H9 (cell line): ENCODE results near the gene IFITM1. TPM values are rescaled to one million over a fixed set of nuclear protein-coding genes. Genes with fewer than 3 reads are reported as not detected.
A peak's percentile ranks its signal among the peaks of the same experiment; 100 is the strongest.

Experiments
- DNase-seq: peaks from one replicate; pipeline ENCODE4 v3.0.0-alpha.2; 2017
- H2AFZ ChIP-seq: one replicate; pipeline ENCODE4 v1.6.1; 2013; ENCODE audit warnings: mild to moderate bottlenecking, low read length, control low read depth, moderate library complexity
- H2AK5ac ChIP-seq: 2 replicates; pipeline ENCODE4 v1.6.1; 2013; ENCODE audit warnings: low read length, control low read depth, mixed read lengths; ENCODE audit not compliant: insufficient read length
- H2BK120ac ChIP-seq: one replicate; pipeline ENCODE4 v1.6.1; 2013; ENCODE audit warnings: low read depth, mild to moderate bottlenecking, low read length, control low read depth, inconsistent platforms; ENCODE audit not compliant: poor library complexity, severe bottlenecking
- H2BK12ac ChIP-seq: 2 replicates; pipeline ENCODE4 v1.6.1; 2013; ENCODE audit warnings: low read length, control low read depth, mixed read lengths, low read depth; ENCODE audit not compliant: insufficient read length
- H2BK15ac ChIP-seq: 2 replicates; pipeline ENCODE4 v1.6.1; 2013; ENCODE audit warnings: low read depth, low read length, control low read depth
- H2BK20ac ChIP-seq: one replicate; pipeline ENCODE4 v1.6.1; 2013; ENCODE audit warnings: low read depth, mild to moderate bottlenecking, low read length, control low read depth, inconsistent platforms; ENCODE audit not compliant: poor library complexity, severe bottlenecking
- H2BK5ac ChIP-seq: 2 replicates; pipeline ENCODE4 v1.6.1; 2013; ENCODE audit warnings: low read length, control low read depth, mixed read lengths; ENCODE audit not compliant: insufficient read length
- H3K14ac ChIP-seq: 2 replicates; pipeline ENCODE4 v1.6.1; 2013; ENCODE audit warnings: low read length, control low read depth; ENCODE audit not compliant: insufficient read depth
- H3K18ac ChIP-seq: 2 replicates; pipeline ENCODE4 v1.6.1; 2013; ENCODE audit warnings: low read depth, mild to moderate bottlenecking, mixed read lengths, low read length, control low read depth; ENCODE audit not compliant: insufficient read length
- H3K23ac ChIP-seq: 2 replicates; pipeline ENCODE4 v1.6.1; 2013; ENCODE audit warnings: low read length, control low read depth, mixed read lengths, low read depth; ENCODE audit not compliant: insufficient read length
- H3K23me2 ChIP-seq: 2 replicates; pipeline ENCODE4 v1.6.1; 2013; ENCODE audit warnings: low read depth, mild to moderate bottlenecking, mixed read lengths, low read length, control low read depth; ENCODE audit not compliant: insufficient read length, poor library complexity, severe bottlenecking
- H3K27ac ChIP-seq: 2 replicates; pipeline ENCODE4 v1.5.1; 2013; ENCODE audit warnings: low read length, control low read depth, mixed read lengths, low read depth; ENCODE audit not compliant: insufficient read length
- H3K27me3 ChIP-seq: 2 replicates; pipeline ENCODE4 v1.6.1; 2013; ENCODE audit warnings: low read length, control low read depth, inconsistent platforms; ENCODE audit not compliant: insufficient read depth
- H3K4ac ChIP-seq: 2 replicates; pipeline ENCODE4 v1.6.1; 2013; ENCODE audit warnings: low read depth, mild to moderate bottlenecking, control low read depth, inconsistent platforms, low read length, moderate library complexity
- H3K4me1 ChIP-seq: 2 replicates; pipeline ENCODE4 v1.6.1; 2013; ENCODE audit warnings: low read length, control low read depth, inconsistent platforms; ENCODE audit not compliant: insufficient read depth
- H3K4me2 ChIP-seq: 2 replicates; pipeline ENCODE4 v1.6.1; 2013; ENCODE audit warnings: low read length, control low read depth, mixed read lengths; ENCODE audit not compliant: insufficient read length, insufficient read depth
- H3K56ac ChIP-seq: 2 replicates; pipeline ENCODE4 v1.6.1; 2013; ENCODE audit warnings: low read depth, mild to moderate bottlenecking, mixed read lengths, low read length, control low read depth; ENCODE audit not compliant: insufficient read length
- H3K79me1 ChIP-seq: 2 replicates; pipeline ENCODE4 v1.6.1; 2013; ENCODE audit warnings: low read depth, mild to moderate bottlenecking, moderate library complexity, low read length, control low read depth, inconsistent platforms; ENCODE audit not compliant: insufficient read depth, poor library complexity, severe bottlenecking
- H3K79me2 ChIP-seq: 2 replicates; pipeline ENCODE4 v1.6.1; 2013; ENCODE audit warnings: low read length, control low read depth, inconsistent platforms; ENCODE audit not compliant: insufficient read depth
- H3K9ac ChIP-seq: 2 replicates; pipeline ENCODE4 v1.6.1; 2013; ENCODE audit warnings: low read length, control low read depth, mixed read lengths; ENCODE audit not compliant: insufficient read length; ENCODE audit errors: extremely low read depth
- H3K9me3 ChIP-seq: one replicate; pipeline ENCODE4 v1.6.1; 2013; ENCODE audit warnings: low read depth, low read length, inconsistent platforms; ENCODE audit not compliant: control insufficient read depth
- H3T11ph ChIP-seq: one replicate; pipeline ENCODE4 v1.6.1; 2013; ENCODE audit warnings: mild to moderate bottlenecking, low read length, control low read depth, inconsistent platforms
- H4K20me1 ChIP-seq: one replicate; pipeline ENCODE4 v1.6.1; 2013; ENCODE audit not compliant: control insufficient read depth, insufficient read length, insufficient read depth
- H4K5ac ChIP-seq: 2 replicates; pipeline ENCODE4 v1.6.1; 2013; ENCODE audit warnings: low read depth, mild to moderate bottlenecking, mixed read lengths, low read length, control low read depth; ENCODE audit not compliant: insufficient read length
- H4K8ac ChIP-seq: replicated peaks from 2 replicates; pipeline ENCODE4 v1.6.1; 2013; ENCODE audit warnings: low read length, control low read depth, mixed read lengths, low read depth; ENCODE audit not compliant: insufficient read length
- H4K91ac ChIP-seq: 2 replicates; pipeline ENCODE4 v1.6.1; 2013; ENCODE audit warnings: low read depth, mild to moderate bottlenecking, moderate library complexity, mixed read lengths, low read length, control low read depth; ENCODE audit not compliant: insufficient read length
- H3K27ac Mint-ChIP-seq, 3 experiments: 2 replicates in 2 of 3; 3 replicates in 1 of 3; pipeline ENCODE4 v1.8.0; 2020 to 2021; ENCODE audit warnings: mixed read lengths in 3 of 3, mild to moderate bottlenecking in 1 of 3, moderate library complexity in 1 of 3
- H3K27me3 Mint-ChIP-seq: 2 replicates; pipeline ENCODE4 v1.8.0; 2021; ENCODE audit warnings: low read depth, mild to moderate bottlenecking, moderate library complexity, mixed read lengths
- H3K36me3 Mint-ChIP-seq, 3 experiments: 2 replicates in 2 of 3; 3 replicates in 1 of 3; pipeline ENCODE4 v1.8.0; 2020 to 2021; ENCODE audit warnings: low read depth in 3 of 3, mixed read lengths in 3 of 3; ENCODE audit not compliant: insufficient read depth in 1 of 3
- H3K4me1 Mint-ChIP-seq, 2 experiments: 2 replicates each; pipeline ENCODE4 v1.8.0; 2020; ENCODE audit warnings: mixed read lengths in 2 of 2
- H3K4me3 Mint-ChIP-seq, 2 experiments: 2 replicates in 1 of 2; 3 replicates in 1 of 2; pipeline ENCODE4 v1.8.0; 2020 to 2021; ENCODE audit warnings: mild to moderate bottlenecking in 2 of 2, mixed read lengths in 2 of 2, moderate library complexity in 1 of 2
- H3K9me3 Mint-ChIP-seq, 2 experiments: 2 replicates in 1 of 2; 3 replicates in 1 of 2; pipeline ENCODE4 v1.8.0; 2020; ENCODE audit warnings: mild to moderate bottlenecking in 2 of 2, mixed read lengths in 2 of 2, moderate library complexity in 1 of 2
- WGBS: extraction: QIAGEN DNeasy Blood & Tissue Kit; methylation state at CpG from one replicate; pipeline ENCODE4 v1.1.7; 2013; ENCODE audit warnings: missing lambda C conversion rate, low lambda C conversion rate, mixed read lengths; ENCODE audit not compliant: insufficient read length; ENCODE audit errors: extremely low coverage; 5-methylcytosine and 5-hydroxymethylcytosine counted together
- total RNA-seq: library from RNA; stranded (reverse); gene quantifications from 2 replicates; pipeline ENCODE4 v1.2.1, GENCODE V29; 2021
- TF ChIP-seq, protein P1 (sequence below): fragments of 200-600 bp; sonication (generic); conservative IDR thresholded peaks from 3 replicates; pipeline ENCODE4 v1.8.0; 2021; ENCODE audit warnings: antibody characterized with exemption, mild to moderate bottlenecking

IFITM1 gene
- total RNA-seq, 1 experiment from 2014 or later = 500 TPM

GRCh38 chr11:299081-299891, 14.6 kb upstream of the IFITM1 start, which contains the start of gene IFITM5:
Gene IFITM5 (minus strand): TSS chr11:299526. CDS start chr11:299490, 36 bp downstream.
- Histone ChIP-seq H2BK20ac (no peak within 1 kb of the TSS), H2BK5ac (no peak within 1 kb of the TSS), H4K8ac (no peak within 1 kb of the TSS), H2BK120ac (no peak within 1 kb of the TSS), H4K5ac (no peak within 1 kb of the TSS), H3K4me2 (no peak within 1 kb of the TSS), H3K27me3 (no peaks in the 10 kb centered on the region), H3K79me1 (no peaks in the 10 kb centered on the region), H3K23ac (no peak within 1 kb of the TSS), H4K20me1 (no peaks in the 10 kb centered on the region), H3K27ac (no peak within 1 kb of the TSS), H2BK12ac (no peak within 1 kb of the TSS), H3T11ph (no peak within 1 kb of the TSS), H2AFZ (no peak within 1 kb of the TSS), H3K4me1 (peaks cover 4% of the 10 kb centered on the region; the same call in 1 of the 2 replicates), H3K56ac (no peak within 1 kb of the TSS), H3K4ac (no peak within 1 kb of the TSS), H2AK5ac (no peak within 1 kb of the TSS), H3K14ac (no peak within 1 kb of the TSS; the same call in 1 of the 2 replicates), H3K79me2 (no peaks in the 10 kb centered on the region), H3K18ac (peak within 1 kb of the TSS; percentile 4), H3K23me2 (no peaks in the 10 kb centered on the region), H3K9me3 (no peaks in the 10 kb centered on the region), H4K91ac (no peak within 1 kb of the TSS), H3K9ac (no peak within 1 kb of the TSS), H2BK15ac (no peak within 1 kb of the TSS)
- TF ChIP-seq, protein P1, sequence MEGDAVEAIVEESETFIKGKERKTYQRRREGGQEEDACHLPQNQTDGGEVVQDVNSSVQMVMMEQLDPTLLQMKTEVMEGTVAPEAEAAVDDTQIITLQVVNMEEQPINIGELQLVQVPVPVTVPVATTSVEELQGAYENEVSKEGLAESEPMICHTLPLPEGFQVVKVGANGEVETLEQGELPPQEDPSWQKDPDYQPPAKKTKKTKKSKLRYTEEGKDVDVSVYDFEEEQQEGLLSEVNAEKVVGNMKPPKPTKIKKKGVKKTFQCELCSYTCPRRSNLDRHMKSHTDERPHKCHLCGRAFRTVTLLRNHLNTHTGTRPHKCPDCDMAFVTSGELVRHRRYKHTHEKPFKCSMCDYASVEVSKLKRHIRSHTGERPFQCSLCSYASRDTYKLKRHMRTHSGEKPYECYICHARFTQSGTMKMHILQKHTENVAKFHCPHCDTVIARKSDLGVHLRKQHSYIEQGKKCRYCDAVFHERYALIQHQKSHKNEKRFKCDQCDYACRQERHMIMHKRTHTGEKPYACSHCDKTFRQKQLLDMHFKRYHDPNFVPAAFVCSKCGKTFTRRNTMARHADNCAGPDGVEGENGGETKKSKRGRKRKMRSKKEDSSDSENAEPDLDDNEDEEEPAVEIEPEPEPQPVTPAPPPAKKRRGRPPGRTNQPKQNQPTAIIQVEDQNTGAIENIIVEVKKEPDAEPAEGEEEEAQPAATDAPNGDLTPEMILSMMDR = no peak
- no peaks in the 10 kb centered on the region for H3K27me3 Mint-ChIP-seq
- peaks cover 2 to 10% of the 10 kb centered on the region in 2 experiments; a peak in 3 of 5 replicates for H3K9me3 Mint-ChIP-seq
- DNase-seq = no peak
- H3K36me3 Mint-ChIP-seq = peaks cover 3 to 15% (median 14%) of the 10 kb centered on the region in 3 experiments; a peak in 6 of 7 replicates
- WGBS = no CpG with 5 or more reads among the region's 40 CpGs
- H3K4me3 Mint-ChIP-seq = peak within 1 kb of the TSS in 1 of 2 experiments; percentile 8; a peak in 1 of 5 replicates
- peaks cover 33 to 49% of the 10 kb centered on the region in 2 experiments for H3K4me1 Mint-ChIP-seq
- H3K27ac Mint-ChIP-seq = peak within 1 kb of the TSS; percentile 22 to 81 (median 38); a peak in 4 of 7 replicates
